LoVo (cell line): ENCODE measurements around the gene RALB.
A peak's percentile ranks its signal among the peaks of the same experiment; 100 is the strongest.
"Not testable (repeated sequence)": the region's sequence is repeated elsewhere in the genome, so short reads cannot be mapped to it uniquely, and the experiment has no call there.

Source experiments
- DNase-seq: peaks from one replicate; pipeline ENCODE4 v3.0.0-alpha.2; 2016; ENCODE audit warnings: low spot score

Gene RALB

GRCh38 chr2:120293096-120294007 is 40.7 kb downstream of the RALB start:
- no peak for DNase-seq

- DNase-seq: no peak
Observed at GRCh38 chr2:120294008-120294340, 41.3 kb downstream of the RALB start.

GRCh38 chr2:120298173-120298835 is 45.7 kb downstream of the RALB start:
- no peak for DNase-seq

GRCh38 chr2:120299004-120299403 is 46.4 kb downstream of the RALB start:
- no peak for DNase-seq

GRCh38 chr2:120299561-120299960 is 46.9 kb downstream of the RALB start:
- no peak for DNase-seq

- no peak for DNase-seq
Observed at GRCh38 chr2:120300385-120300784, 47.7 kb downstream of the RALB start.

- no peak for DNase-seq
Observed at GRCh38 chr2:120301284-120301683, 48.6 kb downstream of the RALB start.

GRCh38 chr2:120302301-120302700 is 49.6 kb downstream of the RALB start:
- DNase-seq: no peak

GRCh38 chr2:120303177-120303576 is 50.5 kb downstream of the RALB start:
- no peak for DNase-seq

GRCh38 chr2:120305296-120305695 is 52.6 kb downstream of the RALB start:
- no peak for DNase-seq

GRCh38 chr2:120305937-120306490 is 53.4 kb downstream of the RALB start:
- no peak for DNase-seq

- no peak for DNase-seq
Observed at GRCh38 chr2:120307482-120307881, 54.8 kb downstream of the RALB start.

- DNase-seq: no peak
Observed at GRCh38 chr2:120308038-120308910, 55.6 kb downstream of the RALB start.

GRCh38 chr2:120310136-120310535 is 57.5 kb downstream of the RALB start:
- DNase-seq: no peak

- DNase-seq: not testable (repeated sequence)
Observed at GRCh38 chr2:120310841-120311240, 58.2 kb downstream of the RALB start.

GRCh38 chr2:120312076-120312475 is 59.4 kb downstream of the RALB start:
- DNase-seq: no peak

GRCh38 chr2:120312860-120313694 is 60.4 kb downstream of the RALB start:
- peak; percentile 87 for DNase-seq

GRCh38 chr2:120313695-120314615 is 61.3 kb downstream of the RALB start:
- no peak for DNase-seq

- no peak for DNase-seq
Observed at GRCh38 chr2:120314690-120315366, 62.2 kb downstream of the RALB start.
